SK-N-SH treated with all-trans-retinoic acid at 6 μM for 48 hours (cell line): ENCODE measurements around the gene COA8.

ENCODE experiments used
- ATAC-seq: fragments of 200-7000 bp; cut with Tn5 transposase; 3 replicates; pipeline ENCODE4 v1.9.1; 2020; ENCODE audit warnings: mild to moderate bottlenecking, moderate library complexity
- ARNTL ChIP-seq: fragments of 450-650 bp; formaldehyde crosslinking; IDR thresholded peaks from 2 replicates; pipeline ENCODE4 v1.5.0; 2020; ENCODE audit warnings: low read depth, mild to moderate bottlenecking, moderate library complexity, borderline replicate concordance
- CREB5 ChIP-seq: fragments of 250-450 bp; sonication (Bioruptor Pico); IDR thresholded peaks from 2 replicates; pipeline ENCODE4 v1.5.1; 2020; ENCODE audit warnings: low read depth, mild to moderate bottlenecking, moderate library complexity
- ESRRG ChIP-seq: fragments of 250-450 bp; sonication (Bioruptor Pico); IDR thresholded peaks from 2 replicates; pipeline ENCODE4 v1.6.1; 2021; ENCODE audit warnings: mild to moderate bottlenecking
- GLIS3 ChIP-seq: fragments of 250-450 bp; sonication (Bioruptor Pico); IDR thresholded peaks from 2 replicates; pipeline ENCODE4 v1.5.0; 2020; ENCODE audit warnings: mild to moderate bottlenecking, moderate library complexity
- ISL1 ChIP-seq: fragments of 250-450 bp; sonication (Bioruptor Pico); IDR thresholded peaks from 2 replicates; pipeline ENCODE4 v2.1.2; 2022; ENCODE audit warnings: mild to moderate bottlenecking, moderate library complexity
- OSR1 ChIP-seq: fragments of 250-450 bp; sonication (Bioruptor Pico); IDR thresholded peaks from 2 replicates; pipeline ENCODE4 v1.8.0; 2022; ENCODE audit warnings: moderate library complexity, mild to moderate bottlenecking, inconsistent platforms
- PPARA ChIP-seq: fragments of 250-450 bp; sonication (Bioruptor Pico); IDR thresholded peaks from 2 replicates; pipeline ENCODE4 v1.5.0; 2020; ENCODE audit warnings: mild to moderate bottlenecking, borderline replicate concordance
- RARB ChIP-seq: fragments of 250-450 bp; sonication (Bioruptor Pico); IDR thresholded peaks from 2 replicates; pipeline ENCODE4 v1.8.0; 2021; ENCODE audit warnings: mild to moderate bottlenecking, moderate library complexity
- SNAI2 ChIP-seq: fragments of 250-450 bp; sonication (Bioruptor Pico); IDR thresholded peaks from 2 replicates; pipeline ENCODE4 v1.5.0; 2020; ENCODE audit warnings: mild to moderate bottlenecking, moderate library complexity
- TOX ChIP-seq: fragments of 250-450 bp; sonication (Bioruptor Pico); IDR thresholded peaks from 2 replicates; pipeline ENCODE4 v1.8.0; 2021; ENCODE audit warnings: mild to moderate bottlenecking, moderate library complexity, borderline replicate concordance
- TSHZ2 ChIP-seq: fragments of 250-450 bp; sonication (Bioruptor Pico); IDR thresholded peaks from 2 replicates; pipeline ENCODE4 v1.5.0; 2020; ENCODE audit warnings: mild to moderate bottlenecking, moderate library complexity
- ZC3H10 ChIP-seq: fragments of 250-450 bp; sonication (Bioruptor Pico); IDR thresholded peaks from 2 replicates; pipeline ENCODE4 v1.5.1; 2021; ENCODE audit warnings: mild to moderate bottlenecking, moderate library complexity
- ZFP3 ChIP-seq: fragments of 250-450 bp; sonication (Bioruptor Pico); IDR thresholded peaks from 2 replicates; pipeline ENCODE4 v1.5.0; 2020; ENCODE audit warnings: mild to moderate bottlenecking, moderate library complexity
- ZFP30 ChIP-seq: fragments of 450-650 bp; formaldehyde crosslinking; IDR thresholded peaks from 2 replicates; pipeline ENCODE4 v1.5.0; 2022; ENCODE audit warnings: mild to moderate bottlenecking, moderate library complexity
- ZNF70 ChIP-seq: fragments of 450-650 bp; formaldehyde crosslinking; IDR thresholded peaks from 2 replicates; pipeline ENCODE4 v1.5.0; 2020; ENCODE audit warnings: mild to moderate bottlenecking, moderate library complexity
- TF ChIP-seq, protein P1 (sequence below): fragments of 250-450 bp; sonication (Bioruptor Pico); IDR thresholded peaks from 2 replicates; pipeline ENCODE4 v1.8.0; 2020; ENCODE audit warnings: mild to moderate bottlenecking, moderate library complexity, borderline replicate concordance
- TF ChIP-seq, protein P2 (sequence below): fragments of 250-450 bp; sonication (Bioruptor Pico); IDR thresholded peaks from 2 replicates; pipeline ENCODE4 v1.8.0; 2021; ENCODE audit warnings: low read depth, mild to moderate bottlenecking, moderate library complexity, borderline replicate concordance

COA8 gene

GRCh38 chr14:103543721-103544387 lies 18.9 kb upstream of the COA8 start:
- TF ChIP-seq, protein P1, sequence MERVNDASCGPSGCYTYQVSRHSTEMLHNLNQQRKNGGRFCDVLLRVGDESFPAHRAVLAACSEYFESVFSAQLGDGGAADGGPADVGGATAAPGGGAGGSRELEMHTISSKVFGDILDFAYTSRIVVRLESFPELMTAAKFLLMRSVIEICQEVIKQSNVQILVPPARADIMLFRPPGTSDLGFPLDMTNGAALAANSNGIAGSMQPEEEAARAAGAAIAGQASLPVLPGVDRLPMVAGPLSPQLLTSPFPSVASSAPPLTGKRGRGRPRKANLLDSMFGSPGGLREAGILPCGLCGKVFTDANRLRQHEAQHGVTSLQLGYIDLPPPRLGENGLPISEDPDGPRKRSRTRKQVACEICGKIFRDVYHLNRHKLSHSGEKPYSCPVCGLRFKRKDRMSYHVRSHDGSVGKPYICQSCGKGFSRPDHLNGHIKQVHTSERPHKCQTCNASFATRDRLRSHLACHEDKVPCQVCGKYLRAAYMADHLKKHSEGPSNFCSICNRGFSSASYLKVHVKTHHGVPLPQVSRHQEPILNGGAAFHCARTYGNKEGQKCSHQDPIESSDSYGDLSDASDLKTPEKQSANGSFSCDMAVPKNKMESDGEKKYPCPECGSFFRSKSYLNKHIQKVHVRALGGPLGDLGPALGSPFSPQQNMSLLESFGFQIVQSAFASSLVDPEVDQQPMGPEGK (CRISPR knock-in tag): no peak
- TF ChIP-seq TOX (no peak), OSR1 (no peak), GLIS3 (no peak), CREB5 (CRISPR knock-in tag) (no peak), ZFP3 (no peak), TSHZ2 (no peak), SNAI2 (CRISPR knock-in tag) (no peak), ISL1 (CRISPR knock-in tag) (no peak), ZNF70 (CRISPR knock-in tag) (no peak), RARB (CRISPR knock-in tag) (no peak), PPARA (CRISPR knock-in tag) (no peak), ESRRG (no peak), ZC3H10 (no peak), ZFP30 (CRISPR knock-in tag) (no peak)
- TF ChIP-seq, protein P2, sequence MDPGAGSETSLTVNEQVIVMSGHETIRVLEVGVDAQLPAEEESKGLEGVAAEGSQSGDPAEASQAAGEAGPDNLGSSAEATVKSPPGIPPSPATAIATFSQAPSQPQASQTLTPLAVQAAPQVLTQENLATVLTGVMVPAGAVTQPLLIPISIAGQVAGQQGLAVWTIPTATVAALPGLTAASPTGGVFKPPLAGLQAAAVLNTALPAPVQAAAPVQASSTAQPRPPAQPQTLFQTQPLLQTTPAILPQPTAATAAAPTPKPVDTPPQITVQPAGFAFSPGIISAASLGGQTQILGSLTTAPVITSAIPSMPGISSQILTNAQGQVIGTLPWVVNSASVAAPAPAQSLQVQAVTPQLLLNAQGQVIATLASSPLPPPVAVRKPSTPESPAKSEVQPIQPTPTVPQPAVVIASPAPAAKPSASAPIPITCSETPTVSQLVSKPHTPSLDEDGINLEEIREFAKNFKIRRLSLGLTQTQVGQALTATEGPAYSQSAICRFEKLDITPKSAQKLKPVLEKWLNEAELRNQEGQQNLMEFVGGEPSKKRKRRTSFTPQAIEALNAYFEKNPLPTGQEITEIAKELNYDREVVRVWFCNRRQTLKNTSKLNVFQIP (CRISPR knock-in tag): no peak
- TF ChIP-seq, all 23 proteins: peak for 0
- ATAC-seq: no peak

DNA sequence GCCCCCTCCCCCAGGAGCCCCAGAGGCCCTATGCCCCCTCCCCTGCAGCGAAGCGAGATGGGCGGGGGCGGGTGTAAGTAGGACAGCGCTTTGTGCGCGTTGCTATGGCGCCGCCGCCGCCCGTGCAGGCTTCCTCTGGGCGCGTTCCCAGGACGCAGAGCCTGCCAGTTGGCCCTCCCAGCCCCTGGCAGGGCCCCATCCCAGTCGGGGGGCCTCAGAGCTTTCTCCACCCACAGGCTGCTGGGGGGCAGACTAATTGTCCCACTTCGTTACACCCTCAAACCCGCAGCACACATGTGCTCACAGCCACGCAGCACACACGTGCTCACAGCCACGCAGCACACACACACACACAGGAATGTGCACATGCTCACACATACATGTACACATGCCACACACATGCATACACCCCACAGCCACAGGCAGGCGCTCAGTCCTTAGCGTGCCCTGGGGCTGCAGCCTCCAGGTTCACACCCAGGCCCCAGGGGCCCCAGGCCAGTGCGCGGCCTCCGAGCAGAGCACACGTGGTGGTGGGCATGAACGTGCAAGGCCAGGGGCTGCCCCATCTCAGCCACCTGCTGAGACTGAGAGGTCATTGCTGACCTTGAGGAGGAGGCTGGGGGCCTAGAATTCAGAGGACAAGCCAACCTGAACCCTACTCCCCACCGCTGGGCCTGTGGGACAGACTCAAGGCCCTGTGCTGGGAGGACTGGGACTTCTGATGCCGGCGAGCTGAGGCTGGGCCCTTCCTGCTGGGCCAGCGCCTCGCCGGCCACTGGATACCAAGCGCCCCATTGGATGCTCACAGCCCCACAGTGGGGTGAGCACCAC lies 18.2 kb upstream of the COA8 start:
- ATAC-seq: no peak
- TF ChIP-seq, protein P1 (CRISPR knock-in tag): no peak

- no peak for TF ChIP-seq ZFP3
- TF ChIP-seq ARNTL (CRISPR knock-in tag): no peak
- no peak for TF ChIP-seq RARB (CRISPR knock-in tag)
- ATAC-seq: no peak
Observed at GRCh38 chr14:103545219-103545914, 17.4 kb upstream of the COA8 start.
